Activated CD4-positive, alpha-beta T cell treated with anti-CD3 and anti-CD28 coated beads for 1 hour (primary cell): ENCODE data around the gene MAPK1.
"Not testable (repeated sequence)": the region's sequence is repeated elsewhere in the genome, so short reads cannot be mapped to it uniquely, and the experiment has no call there.

Source experiments
- DNase-seq: peaks from one replicate; pipeline ENCODE4 v3.0.0-alpha.2; 2020

MAPK1 gene

DNA sequence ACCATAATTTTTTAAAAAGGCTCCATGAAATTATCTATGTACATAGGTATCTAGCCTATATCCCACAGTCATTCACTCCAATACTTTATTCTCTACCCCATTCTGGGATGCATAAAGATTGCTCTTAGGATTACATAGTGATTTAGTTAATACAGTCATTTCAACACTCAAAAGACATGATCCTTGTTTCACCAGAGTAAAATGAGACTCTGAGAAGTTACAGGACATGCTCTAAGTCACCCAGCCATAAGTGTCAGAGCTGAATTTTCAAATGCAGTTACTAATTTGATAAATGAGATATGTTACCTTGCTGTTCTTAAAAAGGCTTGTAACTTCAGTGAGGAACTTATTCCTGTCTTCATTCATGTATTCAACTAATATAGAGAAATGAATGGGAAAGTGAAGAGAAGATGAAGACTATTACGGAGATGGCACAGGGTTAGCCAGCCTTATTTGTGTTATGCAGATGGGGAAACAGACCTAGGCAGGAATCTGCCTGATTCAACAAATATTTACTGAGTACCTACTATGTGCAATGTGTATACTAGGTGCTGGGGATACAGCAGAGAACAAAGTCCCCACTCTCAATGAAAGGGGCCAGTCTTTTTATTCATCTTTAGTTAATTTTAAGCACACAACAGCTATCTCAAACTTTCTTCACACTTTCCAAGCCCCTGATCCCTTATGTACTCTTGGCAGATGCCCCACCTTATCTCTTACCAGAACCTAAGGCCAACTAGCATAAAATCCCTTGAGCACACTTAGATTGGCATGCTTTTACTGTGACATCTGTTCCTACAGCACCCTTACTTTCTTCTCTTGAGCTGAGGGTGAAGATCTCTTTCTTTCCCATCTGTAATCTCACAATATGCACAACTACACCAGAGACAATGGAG is 21.6 kb downstream of the MAPK1 start:
- no peak for DNase-seq

DNA sequence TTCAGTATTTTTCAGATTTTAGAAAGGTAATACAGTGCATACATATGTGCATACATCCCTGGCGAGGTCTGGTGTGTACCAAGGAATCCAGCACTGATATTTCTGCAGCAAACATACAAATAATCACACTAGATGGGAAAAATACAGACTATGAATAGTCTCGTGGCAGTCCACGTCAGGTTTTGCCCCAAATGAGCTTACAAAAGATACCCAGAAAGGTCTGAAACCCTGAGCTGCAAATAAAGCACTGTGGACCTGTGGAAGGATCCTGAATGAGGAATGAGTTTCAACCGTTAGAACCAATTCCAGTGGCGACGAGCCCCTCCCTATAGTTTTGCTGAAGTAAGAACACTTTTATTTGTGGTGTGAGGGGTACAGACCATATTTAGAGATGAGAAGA is 24.5 kb downstream of the MAPK1 start:
- no peak for DNase-seq

GRCh38 chr22:21841422-21841821 is 26.0 kb downstream of the MAPK1 start:
- no peak for DNase-seq

DNA sequence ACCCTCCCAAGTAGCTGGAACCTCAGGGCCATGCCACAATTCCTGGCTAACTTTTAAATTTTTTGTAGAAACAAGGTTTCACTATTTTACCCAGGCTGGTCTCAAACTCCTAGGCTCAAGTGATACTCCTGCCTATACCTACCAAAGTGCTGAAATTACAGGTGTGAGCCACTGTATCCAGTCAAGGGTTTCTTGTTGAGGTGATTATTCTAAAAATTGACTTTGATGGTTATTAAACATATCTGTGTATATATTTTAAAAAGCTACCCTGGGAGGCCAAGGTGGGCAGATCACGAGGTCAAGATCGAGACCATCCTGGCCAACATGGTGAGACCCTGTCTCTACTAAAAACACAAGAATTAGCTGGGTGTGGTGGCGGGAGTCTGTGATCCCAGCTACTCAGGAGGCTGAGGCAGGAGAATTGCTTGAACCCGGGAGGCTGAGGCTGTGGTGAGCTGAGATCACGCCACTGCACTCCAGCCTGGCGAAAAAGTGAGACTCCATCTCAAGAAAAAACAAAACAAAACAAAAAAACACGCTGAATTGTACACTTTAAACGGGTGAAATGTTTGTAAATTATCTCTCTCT is 27.1 kb downstream of the MAPK1 start:
- no peak for DNase-seq

DNA sequence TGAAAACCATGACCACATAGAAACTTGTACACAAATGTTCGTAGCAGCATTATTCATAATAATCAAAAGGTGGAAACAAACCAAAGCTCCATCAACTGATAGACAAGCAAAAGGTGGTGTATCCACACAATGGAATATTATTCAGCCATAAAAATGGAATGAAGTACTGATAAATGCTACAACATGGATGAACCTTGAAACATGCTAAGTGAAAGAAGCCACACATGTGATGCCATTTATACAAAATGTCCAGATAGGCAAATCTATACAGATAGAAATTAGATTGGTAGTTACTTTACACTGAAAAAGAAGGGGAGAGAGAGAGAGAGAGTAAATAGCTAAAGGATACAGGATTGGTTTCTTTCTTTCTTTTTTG is 27.7 kb downstream of the MAPK1 start:
- no peak for DNase-seq

DNA sequence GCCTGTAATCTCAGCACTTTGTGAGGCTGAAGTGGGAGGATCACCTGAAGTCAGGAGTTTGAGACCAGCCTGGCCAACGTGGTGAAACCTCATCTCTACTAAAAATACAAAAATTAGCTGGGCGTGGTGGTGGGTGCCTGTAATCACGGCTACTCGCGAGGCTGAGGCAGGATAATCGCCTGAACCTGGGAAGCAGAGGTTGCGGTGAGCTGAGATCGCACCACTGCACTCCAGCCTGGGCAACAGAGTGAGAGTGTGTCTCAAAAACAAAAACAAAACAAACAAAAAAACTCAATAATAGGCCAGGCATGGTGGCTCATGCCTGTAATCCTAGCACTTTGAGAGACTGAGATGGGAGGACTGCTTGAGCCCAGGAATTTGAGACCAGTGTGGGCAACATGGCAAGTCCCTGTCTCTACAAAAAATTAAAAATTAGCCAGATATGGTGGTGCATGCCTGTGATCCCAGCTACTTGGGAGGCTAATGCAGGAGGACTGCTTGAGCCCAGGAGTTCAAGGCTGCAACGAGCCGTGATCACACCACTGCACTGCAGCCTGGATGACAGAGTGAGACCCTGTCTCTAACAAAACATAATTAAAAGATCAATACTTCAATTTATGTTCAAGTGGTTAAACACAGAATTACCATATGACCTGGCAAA is 28.2 kb downstream of the MAPK1 start:
- not testable (repeated sequence) for DNase-seq

GRCh38 chr22:21837248-21837979 is 30.0 kb downstream of the MAPK1 start:
- DNase-seq, result no peak

DNA sequence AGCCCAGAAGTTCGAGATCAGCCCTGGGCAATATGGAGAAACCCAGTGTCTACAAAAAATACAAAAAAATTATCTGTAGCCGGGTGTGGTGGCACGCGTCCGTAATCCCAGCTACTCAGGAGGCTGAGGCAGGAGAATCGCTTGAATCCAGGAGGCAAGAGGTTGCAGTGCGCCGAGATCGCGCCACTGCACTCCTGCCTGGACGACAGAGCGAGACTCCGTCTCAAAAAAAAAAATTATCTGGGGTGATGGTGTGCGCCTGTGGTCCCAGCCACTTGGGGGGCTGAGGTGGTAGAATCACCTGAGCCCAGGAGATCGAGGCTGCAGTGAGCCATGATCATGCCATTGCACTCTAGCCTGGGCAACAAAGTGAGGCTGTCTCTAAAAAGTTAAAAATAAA is 31.0 kb downstream of the MAPK1 start:
- not testable (repeated sequence) for DNase-seq

DNA sequence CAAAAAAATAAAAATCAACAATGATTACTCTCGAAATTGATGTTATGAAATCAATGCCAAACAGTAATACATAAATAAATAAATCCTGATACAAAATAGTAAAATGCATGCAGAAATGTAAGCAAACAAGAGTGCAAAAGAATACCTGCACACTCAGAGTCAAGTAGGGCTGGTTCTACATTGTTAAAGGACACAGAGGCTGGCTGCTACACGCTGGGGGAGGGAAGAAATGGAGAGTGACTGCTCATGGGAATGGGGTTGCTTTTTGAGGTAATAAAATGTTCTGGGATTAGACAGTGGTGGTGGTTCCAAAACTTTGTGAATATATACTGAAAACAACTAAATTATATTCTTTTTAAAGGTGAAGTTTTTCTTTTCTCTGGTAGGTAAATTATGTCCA is 32.1 kb downstream of the MAPK1 start:
- no peak for DNase-seq

GRCh38 chr22:21834869-21835268 is 32.6 kb downstream of the MAPK1 start:
- DNase-seq, result no peak

DNA sequence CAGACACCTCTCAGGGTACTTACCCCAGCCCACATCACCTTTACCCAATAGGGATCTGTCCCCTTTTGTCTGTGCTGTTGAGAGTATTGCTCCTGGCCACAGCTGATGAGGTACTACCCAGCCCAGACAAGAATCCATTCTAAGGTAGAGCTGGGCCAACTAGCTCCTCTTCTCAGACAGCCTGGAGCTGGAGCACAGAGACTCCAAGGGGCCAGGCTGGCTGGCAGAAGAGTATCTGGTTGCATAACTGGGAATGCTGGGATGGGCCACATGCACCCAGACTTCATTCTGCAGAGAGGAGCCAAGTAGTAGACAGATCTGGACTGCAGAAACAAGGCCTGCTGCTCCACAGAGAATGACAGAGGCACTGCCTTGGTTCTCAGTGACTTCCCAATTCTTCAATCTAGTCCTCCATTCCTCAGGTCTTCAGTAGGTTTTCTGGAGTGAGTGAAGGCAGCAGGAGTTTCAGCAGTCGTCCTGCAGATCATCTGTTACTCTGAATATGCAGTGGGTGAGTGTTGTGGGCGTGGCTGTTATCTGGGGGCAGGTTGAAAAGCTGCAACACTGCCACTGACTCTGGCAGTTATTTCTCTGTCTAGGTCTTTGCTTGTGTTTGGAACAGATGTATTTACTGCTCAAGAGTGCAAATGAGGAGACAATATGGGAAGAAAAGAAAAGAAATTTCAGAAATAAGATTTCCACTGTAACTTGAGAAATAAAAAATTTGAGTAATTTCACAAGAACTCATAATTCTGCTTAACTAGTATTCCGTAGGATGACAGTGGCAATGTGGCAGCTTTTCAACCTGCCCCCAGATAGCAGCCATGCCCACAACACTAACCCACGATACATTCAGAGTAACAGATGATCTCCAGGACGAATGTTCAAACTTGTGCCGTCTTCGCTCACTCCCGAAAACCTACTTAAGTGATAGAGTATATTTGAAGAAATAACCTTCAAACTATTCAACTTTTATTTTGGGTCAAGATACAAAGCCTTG is 34.9 kb downstream of the MAPK1 start:
- no peak for DNase-seq

DNA sequence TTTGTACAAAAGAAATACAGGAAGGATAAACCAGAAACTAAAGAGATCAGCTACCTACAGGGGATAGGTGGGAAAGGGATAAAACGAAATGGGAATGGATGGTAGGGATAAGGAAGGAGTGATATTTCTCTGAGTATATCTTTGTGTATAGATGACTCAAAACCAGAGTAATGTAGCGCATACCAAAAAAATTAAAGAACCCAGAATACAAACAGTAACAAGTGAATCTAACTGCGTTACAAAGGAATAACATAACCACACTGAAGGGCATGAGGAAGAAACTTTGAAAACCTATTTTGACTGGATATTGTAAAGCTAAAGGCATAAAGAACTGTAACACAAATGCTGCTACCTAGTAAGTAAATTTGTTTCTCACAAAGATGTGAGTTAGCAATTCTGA is 37.9 kb downstream of the MAPK1 start:
- DNase-seq, result no peak

DNA sequence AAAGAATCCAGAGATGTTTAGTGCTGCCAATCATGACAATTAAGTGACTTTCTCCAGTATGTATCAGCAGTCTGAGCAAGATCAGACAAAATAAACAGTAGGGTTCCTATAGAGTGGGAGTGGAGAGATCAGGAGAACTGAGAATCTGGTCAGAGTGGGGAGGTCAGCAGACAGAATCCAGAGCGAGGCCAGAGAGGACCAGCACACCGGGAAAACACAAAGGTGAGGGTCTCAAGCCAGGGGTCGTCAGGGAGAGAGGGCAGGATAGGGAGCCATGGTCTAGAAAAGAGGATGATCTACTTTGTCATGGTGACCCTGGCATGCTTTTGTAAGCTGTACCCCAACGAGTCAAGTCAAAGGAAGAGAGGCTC is 39.2 kb downstream of the MAPK1 start:
- no peak for DNase-seq

- DNase-seq, result no peak
Measured at GRCh38 chr22:21827628-21828267, 39.7 kb downstream of the MAPK1 start.

GRCh38 chr22:21826204-21826603 is 41.2 kb downstream of the MAPK1 start:
- DNase-seq, result no peak

DNA sequence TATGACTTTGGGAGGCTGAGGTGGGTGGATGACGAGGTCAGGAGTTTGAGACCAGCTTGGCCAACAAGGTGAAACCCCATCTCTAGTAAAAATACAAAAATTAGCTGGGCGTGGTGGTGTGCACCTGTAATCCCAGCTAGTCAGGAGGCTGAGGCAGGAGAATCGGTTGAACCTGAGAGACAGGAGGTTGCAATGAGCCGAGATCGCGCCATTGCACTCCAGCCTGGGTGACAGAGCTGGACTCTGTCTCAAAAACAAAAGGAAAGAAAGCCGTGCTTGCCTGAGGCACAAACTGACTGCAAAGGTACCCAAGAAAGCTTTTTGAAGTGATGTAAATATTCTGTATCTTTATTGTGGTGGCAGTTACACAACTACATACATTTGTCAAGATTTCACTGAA is 42.5 kb downstream of the MAPK1 start:
- DNase-seq, result not testable (repeated sequence)

DNA sequence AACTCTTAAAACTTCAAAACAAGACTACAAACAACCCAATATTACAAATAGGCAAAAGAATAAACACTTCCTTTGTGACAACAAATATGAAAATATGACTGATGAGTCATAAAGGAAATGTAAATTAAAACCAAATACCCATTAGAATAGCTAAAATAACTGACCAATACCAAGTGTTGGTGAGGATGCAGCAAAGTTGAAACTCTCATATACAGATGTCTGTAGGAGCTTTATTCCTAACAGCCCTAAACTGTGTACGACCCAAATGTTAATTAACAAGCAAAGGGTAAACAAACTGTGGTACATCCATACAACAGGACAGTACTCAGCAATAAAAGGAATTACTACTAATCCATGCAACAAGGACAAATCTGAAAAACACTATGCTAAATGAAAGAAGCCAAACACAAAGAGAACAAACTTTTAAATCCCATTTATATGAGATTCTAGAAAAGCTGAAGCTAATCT is 43.0 kb downstream of the MAPK1 start:
- no peak for DNase-seq

GRCh38 chr22:21823740-21824444 is 43.6 kb downstream of the MAPK1 start:
- DNase-seq, result no peak

DNA sequence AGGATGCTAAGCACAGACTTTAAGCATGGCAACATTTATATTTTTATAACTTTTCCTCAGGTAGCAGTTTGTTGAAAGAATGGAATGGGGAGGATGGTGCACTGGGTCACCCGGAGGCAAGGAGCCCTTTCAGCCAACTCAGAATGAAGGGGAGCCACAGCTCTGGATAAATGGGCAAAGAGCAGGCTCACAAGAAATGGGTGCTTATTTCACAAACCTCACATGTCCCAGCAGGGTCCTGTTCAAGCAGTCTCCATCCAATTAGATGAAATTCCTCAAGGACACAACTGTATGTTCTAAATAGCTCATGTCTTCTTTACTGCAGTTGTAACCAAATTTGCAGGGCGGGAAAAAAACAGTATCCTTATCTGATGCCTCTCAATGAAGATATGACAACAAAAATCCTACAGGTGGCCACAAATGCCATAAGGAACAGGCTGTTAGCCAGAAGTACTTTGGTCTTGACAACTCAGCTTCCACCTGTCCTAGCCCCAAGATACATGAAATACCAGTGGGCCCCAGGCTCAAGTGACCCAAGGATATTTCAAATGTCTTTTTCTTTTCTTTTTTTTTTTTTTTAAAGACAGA is 48.2 kb downstream of the MAPK1 start:
- DNase-seq, result no peak

GRCh38 chr22:21818487-21819182 is 48.8 kb downstream of the MAPK1 start:
- no peak for DNase-seq
